HL-60 (cell line): ENCODE measurements around the gene ANKRD44.

Experiments used
- DNase-seq, 2 experiments: peaks; one replicate each; pipeline ENCODE4 v3.0.0-alpha.2; 2010 to 2020; ENCODE audit warnings: low read depth in 1 of 2, low spot score in 1 of 2
- H3K27ac ChIP-seq: fragments of 250-450 bp; sonication (Bioruptor Pico); replicated peaks from 2 replicates; pipeline ENCODE4 v1.5.1; 2020; ENCODE audit warnings: mild to moderate bottlenecking, moderate library complexity
- H3K27me3 ChIP-seq: fragments of 250-450 bp; sonication (Bioruptor Pico); 2 replicates; pipeline ENCODE4 v1.5.1; 2021; ENCODE audit warnings: mild to moderate bottlenecking, moderate library complexity; ENCODE audit not compliant: insufficient read depth, poor library complexity, severe bottlenecking
- H3K4me3 ChIP-seq: replicated peaks from 2 replicates; pipeline ENCODE4 v1.5.1; 2011; ENCODE audit warnings: mild to moderate bottlenecking, control low read depth, low read length; ENCODE audit not compliant: insufficient read depth
- CTCF ChIP-seq: IDR thresholded peaks from one replicate; pipeline ENCODE4 v1.5.1; 2011; ENCODE audit warnings: low read length, control low read depth, inconsistent platforms; ENCODE audit not compliant: insufficient read depth
- GABPA ChIP-seq: IDR thresholded peaks from 2 replicates; pipeline ENCODE4 v1.6.1; 2012; ENCODE audit warnings: low read depth
- POLR2AphosphoS5 ChIP-seq: IDR thresholded peaks from 2 replicates; pipeline ENCODE4 v1.6.1; 2012; ENCODE audit warnings: low read depth
- REST ChIP-seq: IDR thresholded peaks from 2 replicates; pipeline ENCODE4 v1.6.1; 2012; ENCODE audit warnings: low read depth; ENCODE audit not compliant: insufficient replicate concordance
- SPI1 ChIP-seq: IDR thresholded peaks from 2 replicates; pipeline ENCODE4 v1.6.1; 2012; ENCODE audit warnings: low read depth, mild to moderate bottlenecking, borderline replicate concordance

Gene ANKRD44

GRCh38 chr2:197197895-197198311, 112.7 kb downstream of the ANKRD44 start:
- Histone ChIP-seq H3K4me3 (no peak overlapping the region), H3K27me3 (no peaks in the 10 kb centered on the region), H3K27ac (peak overlapping the region; percentile 71)
- no peak for TF ChIP-seq POLR2AphosphoS5
- TF ChIP-seq SPI1: no peak
- TF ChIP-seq GABPA: no peak
- TF ChIP-seq CTCF: no peak
- TF ChIP-seq REST: no peak
- DNase-seq: no peak

GRCh38 chr2:197196541-197197180, 113.9 kb downstream of the ANKRD44 start:
- H3K27me3 ChIP-seq: no peaks in the 10 kb centered on the region
- TF ChIP-seq REST (no peak), GABPA (no peak), CTCF (no peak), POLR2AphosphoS5 (no peak), SPI1 (no peak)
- DNase-seq: no peak

GRCh38 chr2:197195518-197195917, 115.1 kb downstream of the ANKRD44 start:
- no peak overlapping the region for H3K4me3 ChIP-seq
- no peak for DNase-seq
- no peaks in the 10 kb centered on the region for H3K27me3 ChIP-seq
- TF ChIP-seq REST: no peak
- TF ChIP-seq CTCF: no peak
- no peak for TF ChIP-seq GABPA
- TF ChIP-seq POLR2AphosphoS5: no peak
- no peak for TF ChIP-seq SPI1
- no peak overlapping the region for H3K27ac ChIP-seq

More at GRCh38 chr2:197196541-197197180, 113.9 kb downstream of the ANKRD44 start:
- Histone ChIP-seq H3K27ac (no peak overlapping the region; the same call in 1 of the 2 replicates), H3K4me3 (no peak overlapping the region)
